Upper lobe of right lung (tissue), 1 donor: ENCODE data around the gene DMTF1. TPM values are rescaled to one million over a fixed set of nuclear protein-coding genes. Genes with fewer than 3 reads are reported as not detected.

ENCODE experiments used
- ATAC-seq: fragments of 200-7000 bp; cut with Tn5 transposase; one replicate; pipeline ENCODE4 v1.9.1; 2020; ENCODE audit warnings: mild to moderate bottlenecking, moderate library complexity
- DNase-seq: peaks from one replicate; pipeline ENCODE4 v3.0.0-alpha.2; 2020
- H3K27ac ChIP-seq: fragments of 200-600 bp; one replicate; pipeline ENCODE4 v1.8.0; 2022
- H3K27me3 ChIP-seq: fragments of 200-600 bp; one replicate; pipeline ENCODE4 v1.8.0; 2022; ENCODE audit warnings: mild to moderate bottlenecking
- H3K36me3 ChIP-seq: fragments of 200-600 bp; one replicate; pipeline ENCODE4 v1.8.0; 2022
- H3K4me1 ChIP-seq: fragments of 200-600 bp; one replicate; pipeline ENCODE4 v1.8.0; 2022
- H3K4me3 ChIP-seq: fragments of 200-600 bp; one replicate; pipeline ENCODE4 v1.8.0; 2022; ENCODE audit warnings: mild to moderate bottlenecking
- H3K9me3 ChIP-seq: fragments of 200-600 bp; one replicate; pipeline ENCODE4 v1.8.0; 2022
- intact Hi-C: fragments of 100-400 bp; cut with DNase I; formaldehyde crosslinking; loops from one replicate; pipeline ENCODE4 v1.11.0; 2022
- total RNA-seq: library from RNA; stranded (reverse); fragmentation: NEBNext Ultra II Directional; extraction: Animal tissue kit (Norgen Biotek cat#: 25700); gene quantifications from one replicate; pipeline ENCODE4 v1.2.1, GENCODE V29; 2021
- TF ChIP-seq, protein P1 (sequence below): fragments of 200-600 bp; IDR thresholded peaks from one replicate; pipeline ENCODE4 v1.8.0; 2022; ENCODE audit warnings: antibody characterized with exemption
- donor health status: DM: no; HTN: yes; CAD: no; lungs with severe emphysema.

Gene DMTF1
- total RNA-seq, 1 donor from 2014 or later: 82.8 TPM

GRCh38 chr7:87147500-87147899 is 4.8 kb upstream of the DMTF1 start:
- no peak for ATAC-seq
- Histone ChIP-seq H3K9me3 (no peaks in the 10 kb centered on the region), H3K27me3 (no peaks in the 10 kb centered on the region), H3K4me1 (peaks cover 10% of the 10 kb centered on the region), H3K27ac (no peak overlapping the region), H3K36me3 (no peaks in the 10 kb centered on the region), H3K4me3 (no peak overlapping the region)
- no peak for DNase-seq
- TF ChIP-seq, protein P1, sequence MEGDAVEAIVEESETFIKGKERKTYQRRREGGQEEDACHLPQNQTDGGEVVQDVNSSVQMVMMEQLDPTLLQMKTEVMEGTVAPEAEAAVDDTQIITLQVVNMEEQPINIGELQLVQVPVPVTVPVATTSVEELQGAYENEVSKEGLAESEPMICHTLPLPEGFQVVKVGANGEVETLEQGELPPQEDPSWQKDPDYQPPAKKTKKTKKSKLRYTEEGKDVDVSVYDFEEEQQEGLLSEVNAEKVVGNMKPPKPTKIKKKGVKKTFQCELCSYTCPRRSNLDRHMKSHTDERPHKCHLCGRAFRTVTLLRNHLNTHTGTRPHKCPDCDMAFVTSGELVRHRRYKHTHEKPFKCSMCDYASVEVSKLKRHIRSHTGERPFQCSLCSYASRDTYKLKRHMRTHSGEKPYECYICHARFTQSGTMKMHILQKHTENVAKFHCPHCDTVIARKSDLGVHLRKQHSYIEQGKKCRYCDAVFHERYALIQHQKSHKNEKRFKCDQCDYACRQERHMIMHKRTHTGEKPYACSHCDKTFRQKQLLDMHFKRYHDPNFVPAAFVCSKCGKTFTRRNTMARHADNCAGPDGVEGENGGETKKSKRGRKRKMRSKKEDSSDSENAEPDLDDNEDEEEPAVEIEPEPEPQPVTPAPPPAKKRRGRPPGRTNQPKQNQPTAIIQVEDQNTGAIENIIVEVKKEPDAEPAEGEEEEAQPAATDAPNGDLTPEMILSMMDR: no peak
- intact Hi-C loops: loop anchor here (10.0 kb wide), 1 partner anchor 213 kb away; no protein-coding TSS in a partner anchor

DNA sequence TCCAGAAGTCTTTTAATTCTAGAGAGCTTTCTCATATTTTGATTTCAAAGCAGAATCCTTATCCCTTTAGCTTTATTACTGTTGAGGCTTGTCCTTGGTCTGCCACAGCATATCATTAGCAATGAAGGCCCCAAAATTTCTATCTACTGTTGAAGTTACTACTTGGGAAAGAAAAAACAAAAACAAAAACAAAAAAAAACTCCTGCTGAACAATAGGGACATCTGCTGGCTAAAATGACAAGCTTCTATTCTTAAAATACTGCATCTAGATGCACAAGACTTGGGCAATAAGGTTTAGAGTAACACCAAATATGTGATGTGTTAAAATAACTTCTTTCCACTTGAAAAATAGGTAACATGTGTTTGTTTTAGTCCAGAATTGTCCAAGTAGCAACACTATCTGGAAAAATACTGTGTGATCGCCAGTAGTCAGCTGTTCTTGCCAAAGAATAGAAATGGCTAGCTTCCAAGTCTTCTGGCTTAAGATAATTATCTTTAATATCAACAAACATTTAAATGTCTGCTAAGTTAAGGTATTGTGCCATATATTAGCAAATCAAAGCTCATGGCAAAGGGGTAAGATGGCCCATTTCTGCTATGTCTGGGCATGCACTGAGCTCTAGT is 3.8 kb upstream of the DMTF1 start:
- no peak overlapping the region for H3K27ac ChIP-seq
- intact Hi-C loops: loop anchor here (10.0 kb wide), 1 partner anchor 214 kb away; no protein-coding TSS in a partner anchor
- no peak overlapping the region for H3K4me3 ChIP-seq
- peaks cover 10% of the 10 kb centered on the region for H3K4me1 ChIP-seq
- DNase-seq (no peak), ATAC-seq (no peak)
- no peaks in the 10 kb centered on the region for H3K9me3 ChIP-seq
- no peaks in the 10 kb centered on the region for H3K36me3 ChIP-seq
- H3K27me3 ChIP-seq: no peaks in the 10 kb centered on the region
- TF ChIP-seq, protein P1: peak; percentile 62

- Histone ChIP-seq H3K9me3 (no peaks in the 10 kb centered on the region), H3K4me1 (peaks cover 31% of the 10 kb centered on the region), H3K27me3 (no peaks in the 10 kb centered on the region), H3K4me3 (peak overlapping the region; percentile 77), H3K36me3 (no peaks in the 10 kb centered on the region), H3K27ac (peak overlapping the region; percentile 97)
- ATAC-seq (no peak), DNase-seq (no peak)
- intact Hi-C loops: no loop called here
- TF ChIP-seq, protein P1: no peak
These were observed 1.1 kb upstream of the DMTF1 start for GRCh38 chr7:87151002-87151728.

- Histone ChIP-seq H3K4me1 (peaks cover 36% of the 10 kb centered on the region), H3K9me3 (no peaks in the 10 kb centered on the region), H3K27ac (peak overlapping the region; percentile 97), H3K36me3 (no peaks in the 10 kb centered on the region), H3K27me3 (no peaks in the 10 kb centered on the region), H3K4me3 (peak overlapping the region; percentile 77)
- ATAC-seq (no peak), DNase-seq (no peak)
- intact Hi-C loops: no loop called here
- TF ChIP-seq, protein P1: no peak
These were observed 533 bp upstream of the DMTF1 start for GRCh38 chr7:87151729-87152111.

- intact Hi-C loops: no loop called here
- no peaks in the 10 kb centered on the region for H3K27me3 ChIP-seq
- H3K36me3 ChIP-seq: no peaks in the 10 kb centered on the region
- peak overlapping the region; percentile 97 for H3K27ac ChIP-seq
- DNase-seq (peak; percentile 64), ATAC-seq (peak; percentile 0)
- H3K4me3 ChIP-seq: peak overlapping the region; percentile 77
- TF ChIP-seq, protein P1: no peak
- no peaks in the 10 kb centered on the region for H3K9me3 ChIP-seq
- H3K4me1 ChIP-seq: peaks cover 46% of the 10 kb centered on the region
These were observed 816 bp downstream of the DMTF1 start for GRCh38 chr7:87152897-87153641.
